Testis (tissue), 2 donors: ENCODE results near the gene SLC44A1.

ENCODE experiments used
- CTCF ChIP-seq, 3 experiments: fragments of 450-650 bp in 2 of 3; fragments of 200-600 bp in 1 of 3; sonication (generic) in 1 of 3; IDR thresholded peaks; one replicate each; pipeline ENCODE4 v1.5.1; 2016 to 2019; ENCODE audit warnings: antibody characterized with exemption in 3 of 3, mild to moderate bottlenecking in 2 of 3, moderate library complexity in 1 of 3
- POLR2A ChIP-seq: fragments of 450-650 bp; IDR thresholded peaks from one replicate; pipeline ENCODE4 v1.6.1; 2017; ENCODE audit warnings: antibody characterized with exemption, mild to moderate bottlenecking, moderate library complexity

- no peak for TF ChIP-seq CTCF (IDR thresholded peaks at IDR 0.05)
- no peak for TF ChIP-seq POLR2A
Measured at GRCh38 chr9:105316703-105317102, 72.3 kb downstream of the SLC44A1 start.
